H1 (cell line): ENCODE results near the gene CCDC137. TPM values are rescaled to one million over a fixed set of nuclear protein-coding genes. Genes with fewer than 3 reads are reported as not detected.

ENCODE experiments used
- CTCF ChIA-PET: fragments of 300-600 bp; sonication (Branson Sonifier 250); formaldehyde crosslinking; loops from one replicate; lab custom pipeline; 2021; ENCODE audit not compliant: partially characterized antibody; lab: Charles Lee
- POLR2A ChIA-PET: fragments of 300-600 bp; sonication (Branson Sonifier 250); formaldehyde crosslinking; loops from one replicate; lab custom pipeline; 2021; ENCODE audit warnings: inconsistent platforms; ENCODE audit not compliant: partially characterized antibody; lab: Charles Lee
- DNase-seq, 2 experiments: peaks; one replicate each; pipeline versions ENCODE4 v3.0.0 to v3.0.0-alpha.2; 2010 to 2022; ENCODE audit warnings: low spot score in 2 of 2, low read depth in 1 of 2, mixed read lengths in 1 of 2
- FAIRE-seq: peaks from 2 replicates; lab custom pipeline; 2011; peaks lifted over from hg19 to GRCh38; lab: Jason Lieb, UNC
- H2AFZ ChIP-seq: 2 replicates; pipeline ENCODE4 v1.8.1; 2012; ENCODE audit warnings: low read length, inconsistent platforms
- H2AK5ac ChIP-seq: 2 replicates; pipeline ENCODE4 v1.6.1; 2013; ENCODE audit warnings: low read depth, low read length
- H2BK120ac ChIP-seq: replicated peaks from 2 replicates; pipeline ENCODE3; 2013; ENCODE audit warnings: low read depth, low read length, inconsistent platforms
- H2BK12ac ChIP-seq: 2 replicates; pipeline ENCODE4 v1.6.1; 2013; ENCODE audit warnings: low read depth, low read length
- H2BK15ac ChIP-seq: 2 replicates; pipeline ENCODE4 v1.6.1; 2013; ENCODE audit warnings: low read length
- H2BK20ac ChIP-seq: 2 replicates; pipeline ENCODE4 v1.6.1; 2013; ENCODE audit warnings: low read length
- H2BK5ac ChIP-seq: 2 replicates; pipeline ENCODE4 v1.6.1; 2013; ENCODE audit warnings: low read depth, low read length
- H3K14ac ChIP-seq: 2 replicates; pipeline ENCODE4 v1.6.1; 2013; ENCODE audit warnings: inconsistent platforms; ENCODE audit not compliant: insufficient read length
- H3K18ac ChIP-seq: 2 replicates; pipeline ENCODE4 v1.6.1; 2013; ENCODE audit warnings: low read length; ENCODE audit errors: extremely low read depth
- H3K23ac ChIP-seq: 2 replicates; pipeline ENCODE4 v1.6.1; 2013; ENCODE audit warnings: inconsistent platforms; ENCODE audit not compliant: insufficient read length
- H3K23me2 ChIP-seq: 2 replicates; pipeline ENCODE4 v1.6.1; 2013; ENCODE audit warnings: low read depth, low read length
- H3K27ac ChIP-seq: 2 replicates; pipeline ENCODE4 v1.6.1; 2011; ENCODE audit warnings: low read depth, low read length, inconsistent platforms
- H3K27me3 ChIP-seq, 4 experiments: replicated peaks in 1 of 4; 1 replicate in 1 of 4; 2 replicates in 3 of 4; pipeline versions ENCODE4 v1.6.1 to v1.8.1; 2011 to 2013; ENCODE audit warnings: low read length in 3 of 4, mild to moderate bottlenecking in 3 of 4, inconsistent platforms in 2 of 4, mixed read lengths in 2 of 4, moderate library complexity in 1 of 4; ENCODE audit not compliant: control insufficient read depth in 3 of 4, insufficient read depth in 3 of 4; ENCODE audit errors: extremely low read depth in 1 of 4
- H3K36me3 ChIP-seq, 4 experiments: 2 replicates each; pipeline versions ENCODE4 v1.6.1 to v1.8.1; 2011 to 2013; ENCODE audit warnings: mild to moderate bottlenecking in 4 of 4, low read length in 3 of 4, moderate library complexity in 2 of 4, control low read depth in 1 of 4, inconsistent platforms in 1 of 4; ENCODE audit not compliant: insufficient read depth in 4 of 4, control insufficient read depth in 2 of 4
- H3K4ac ChIP-seq: replicated peaks from 2 replicates; pipeline ENCODE3; 2013; ENCODE audit warnings: low read length, low read depth, mixed read lengths, inconsistent platforms; ENCODE audit not compliant: insufficient read length
- H3K4me1 ChIP-seq, 4 experiments: replicated peaks in 1 of 4; 1 replicate in 1 of 4; 2 replicates in 3 of 4; pipeline versions ENCODE4 v1.6.1 to v1.8.1; 2011 to 2013; ENCODE audit warnings: low read length in 3 of 4, inconsistent platforms in 2 of 4, mixed read lengths in 1 of 4; ENCODE audit not compliant: insufficient read depth in 4 of 4, control insufficient read depth in 3 of 4
- H3K4me2 ChIP-seq, 2 experiments: 2 replicates each; pipeline versions ENCODE4 v1.6.1 to v1.8.1; 2011 to 2013; ENCODE audit warnings: low read depth in 2 of 2, low read length in 2 of 2, control low read depth in 1 of 2, inconsistent platforms in 1 of 2, mild to moderate bottlenecking in 1 of 2; ENCODE audit not compliant: insufficient read depth in 1 of 2
- H3K4me3 ChIP-seq, 4 experiments: fragments of 200-600, 300-600 bp in 1 of 4; sonication (generic), shearing (Covaris generic), sonication (Bioruptor Twin) in 1 of 4; 2 replicates each; pipeline versions ENCODE4 v1.5.1 to v1.8.1; 2011 to 2016; ENCODE audit warnings: low read length in 4 of 4, low read depth in 3 of 4, control low read depth in 2 of 4, inconsistent platforms in 2 of 4, mild to moderate bottlenecking in 2 of 4, mixed read lengths in 1 of 4, moderate library complexity in 1 of 4; ENCODE audit not compliant: insufficient read depth in 2 of 4; ENCODE audit errors: extremely low read depth in 1 of 4
- H3K56ac ChIP-seq: replicated peaks from 2 replicates; pipeline ENCODE3; 2013; ENCODE audit warnings: low read depth, mild to moderate bottlenecking, mixed read lengths, low read length, inconsistent platforms; ENCODE audit not compliant: insufficient read length
- H3K79me1 ChIP-seq: 2 replicates; pipeline ENCODE4 v1.6.1; 2013; ENCODE audit warnings: low read depth, low read length, control low read depth
- H3K79me2 ChIP-seq, 2 experiments: 2 replicates each; pipeline versions ENCODE4 v1.6.1 to v1.8.1; 2012 to 2013; ENCODE audit warnings: low read length in 2 of 2, mild to moderate bottlenecking in 2 of 2, inconsistent platforms in 1 of 2; ENCODE audit not compliant: insufficient read depth in 2 of 2, control insufficient read depth in 1 of 2
- H3K9ac ChIP-seq, 4 experiments: replicated peaks in 1 of 4; 1 replicate in 1 of 4; 2 replicates in 3 of 4; pipeline versions ENCODE4 v1.6.1 to v1.8.1; 2011 to 2013; ENCODE audit warnings: low read depth in 3 of 4, low read length in 3 of 4, control low read depth in 2 of 4, mild to moderate bottlenecking in 2 of 4, moderate library complexity in 2 of 4, inconsistent platforms in 1 of 4; ENCODE audit errors: extremely low read depth in 1 of 4
- H3K9me3 ChIP-seq, 2 experiments: 2 replicates each; pipeline versions ENCODE4 v1.6.1 to v1.8.1; 2012 to 2013; ENCODE audit warnings: mild to moderate bottlenecking in 2 of 2, moderate library complexity in 2 of 2, control low read depth in 1 of 2, inconsistent platforms in 1 of 2, low read depth in 1 of 2, low read length in 1 of 2, mixed read lengths in 1 of 2; ENCODE audit not compliant: insufficient read depth in 2 of 2
- H4K20me1 ChIP-seq, 2 experiments: replicated peaks in 1 of 2; 2 replicates each; pipeline versions ENCODE3 to v1.8.1; 2011 to 2013; ENCODE audit warnings: inconsistent platforms in 2 of 2, low read length in 2 of 2, mild to moderate bottlenecking in 1 of 2; ENCODE audit not compliant: insufficient read depth in 2 of 2, control insufficient read depth in 1 of 2
- H4K5ac ChIP-seq: 2 replicates; pipeline ENCODE4 v1.6.1; 2013; ENCODE audit warnings: low read length, low read depth, mixed read lengths, inconsistent platforms; ENCODE audit not compliant: insufficient read length
- H4K8ac ChIP-seq: 2 replicates; pipeline ENCODE4 v1.8.0; 2013; ENCODE audit warnings: mild to moderate bottlenecking, moderate library complexity, low read length, inconsistent platforms; ENCODE audit not compliant: insufficient read depth; ENCODE audit errors: extremely low read depth
- H4K91ac ChIP-seq: replicated peaks from 2 replicates; pipeline ENCODE3; 2013; ENCODE audit warnings: low read length, mixed read lengths, inconsistent platforms; ENCODE audit not compliant: insufficient read length
- CEBPB ChIP-seq: IDR thresholded peaks from 2 replicates; pipeline ENCODE4 v1.6.1; 2012; ENCODE audit warnings: low read depth, low read length
- POLR2A ChIP-seq, 2 experiments: IDR thresholded peaks; 1 replicate in 1 of 2; 2 replicates in 1 of 2; pipeline ENCODE4 v1.6.1; 2011; ENCODE audit warnings: low read depth in 2 of 2, low read length in 2 of 2, mild to moderate bottlenecking in 2 of 2; ENCODE audit errors: control extremely low read depth in 1 of 2
- WGBS, 2 experiments: shearing (Covaris generic) in 1 of 2; methylation state at CpG; one replicate each; pipeline versions ENCODE4 v1.1.6 to v1.1.7; 2013 to 2015; ENCODE audit warnings: low lambda C conversion rate in 2 of 2, mixed read lengths in 2 of 2, inconsistent platforms in 1 of 2, low coverage in 1 of 2, missing lambda C conversion rate in 1 of 2; ENCODE audit not compliant: insufficient replicate concordance in 2 of 2, insufficient coverage in 1 of 2, insufficient read length in 1 of 2; ENCODE audit errors: extremely low coverage in 1 of 2, missing lambda C conversion rate in 1 of 2; 5-methylcytosine and 5-hydroxymethylcytosine counted together
- polyA plus RNA-seq, 7 experiments: library from polyadenylated mRNA; depleted of rRNA in 3 of 7; stranded (reverse) in 5 of 7; unstranded in 2 of 7; fragments of >200 nt in 5 of 7; fragments of 200-250 nt in 2 of 7; gene quantifications; 1 replicate in 5 of 7; 2 replicates in 1 of 7; 4 replicates in 1 of 7; pipeline versions ENCODE4 v1.2.1 to v1.2.3, GENCODE V29; 2011 to 2013; ENCODE audit warnings: missing spikeins in 2 of 7, mixed read lengths in 2 of 7
- total RNA-seq: library from RNA; stranded (reverse); fragmentation: NEBNext Ultra II Directional; extraction: Animal tissue kit (Norgen Biotek cat#: 25700); gene quantifications from 2 replicates; pipeline ENCODE4 v1.2.1, GENCODE V29; 2021

Gene CCDC137
- total and polyA plus RNA-seq, 2 of the 8 experiments (the other 6 are each of a cell fraction or from before 2014, with no cell fraction given) = 17.6 to 38.6 TPM

DNA sequence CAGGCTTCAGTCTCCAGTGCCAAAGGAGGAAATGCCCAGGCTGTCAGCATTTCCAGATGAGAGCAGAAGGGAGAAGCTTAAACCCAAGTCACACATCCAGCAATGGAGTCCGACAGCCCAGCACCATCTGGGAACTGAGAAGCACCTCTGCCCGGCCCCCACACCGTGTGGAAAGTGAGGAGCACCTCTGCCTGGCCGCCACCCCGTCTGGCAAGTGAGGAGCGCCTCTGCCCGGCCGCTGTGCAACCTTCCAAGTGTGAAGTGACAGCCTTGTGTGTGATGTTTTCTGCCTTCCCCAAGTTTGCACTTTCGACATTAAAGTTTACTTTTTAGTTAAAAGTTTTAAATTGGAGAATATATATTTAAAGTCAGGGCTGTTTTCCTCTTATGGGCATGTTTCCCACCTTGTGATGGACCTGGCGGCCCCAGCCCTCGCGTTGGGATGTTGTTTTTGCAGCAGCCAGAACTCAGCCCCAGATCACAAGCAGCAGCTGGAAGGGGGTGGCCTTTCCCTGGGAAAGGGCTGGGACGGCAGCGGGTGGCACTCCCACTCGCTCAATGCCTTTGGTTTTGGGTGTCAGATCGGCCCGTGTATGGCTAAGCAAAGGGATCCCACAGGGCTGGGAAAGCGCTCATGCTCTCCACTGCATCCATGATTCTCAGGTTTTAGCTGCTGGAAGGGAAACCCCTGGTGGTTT lies 7.2 kb downstream of the CCDC137 start:
- no peak overlapping the region for H2AFZ ChIP-seq
- DNase-seq = no peak
- CTCF ChIA-PET = interaction anchor here (0.6 kb wide), 1 partner anchor 950 kb away, joined by 3 read pairs; no protein-coding TSS in a partner anchor

More for the DNA sequence above, 7.2 kb downstream of the CCDC137 start:
- no peak overlapping the region for H4K5ac ChIP-seq
- no peaks in the 10 kb centered on the region for H3K27me3 ChIP-seq
- no peak overlapping the region for H3K4ac ChIP-seq
- H3K23me2 ChIP-seq = no peaks in the 10 kb centered on the region
- no peak overlapping the region for H3K14ac ChIP-seq
- no peak overlapping the region for H3K56ac ChIP-seq
- peaks cover 0 to 9% of the 10 kb centered on the region in 2 experiments; a peak in 1 of 4 replicates for H3K79me2 ChIP-seq
- H2BK20ac ChIP-seq = no peak overlapping the region
- H3K36me3 ChIP-seq = peaks cover 26 to 53% (median 48%) of the 10 kb centered on the region in 4 experiments
- H2BK12ac ChIP-seq = no peak overlapping the region
- H3K18ac ChIP-seq = no peak overlapping the region
- no peak overlapping the region for H2BK120ac ChIP-seq
- no peak for FAIRE-seq
- H3K9me3 ChIP-seq = no peaks in the 10 kb centered on the region
- H3K4me3 ChIP-seq = no peak overlapping the region
- H2BK5ac ChIP-seq = no peak overlapping the region
- H3K79me1 ChIP-seq = no peaks in the 10 kb centered on the region; the same call in 1 of the 2 replicates
- peaks cover 10 to 23% of the 10 kb centered on the region in 2 experiments for H4K20me1 ChIP-seq
- H2BK15ac ChIP-seq = no peak overlapping the region
- no peak overlapping the region for H3K9ac ChIP-seq
- H2AK5ac ChIP-seq = no peak overlapping the region
- TF ChIP-seq POLR2A (IDR thresholded peaks at IDR 0.05; ENCODE audit: control extremely low read depth in 1 of 2, low read depth in 2 of 2, low read length in 2 of 2) (peak in 1 of 2 experiments; percentile 23; a peak in 1 of 3 replicates), CEBPB (no peak)
- no peak overlapping the region for H3K23ac ChIP-seq
- no peak overlapping the region for H3K27ac ChIP-seq
- no peak overlapping the region for H3K4me2 ChIP-seq
- no peak overlapping the region for H4K91ac ChIP-seq
- H4K8ac ChIP-seq = no peak overlapping the region
- H3K4me1 ChIP-seq = no peaks in the 10 kb centered on the region
- 96% methylated on average over 18 of the region's 18 CpGs; no CpG with 5 or more reads in 1 of the 2 experiments for WGBS, 2 experiments
- POLR2A ChIA-PET = interaction anchor here (0.6 to 28.4 kb wide), 8 partner anchors 8 to 53 kb away, joined by 4 to 436 read pairs (median 5); partner anchors contain the start of genes ARL16, HGS, MRPL12 and SLC25A10
